Activated CD8-positive, alpha-beta T cell treated with anti-CD3 and anti-CD28 coated beads, Interleukin-2, amount 10 ng/mL, durations not matched to agents 7 days and 5 days (primary cell): Measurements from ENCODE around the gene TFDP2. TPM values are rescaled to one million over a fixed set of nuclear protein-coding genes. Genes with fewer than 3 reads are reported as not detected.

Source experiments
- ATAC-seq: fragments of 150-1000 bp; cut with Tn5 transposase; one replicate; pipeline ENCODE4 v1.10.0; 2021; ENCODE audit warnings: moderate library complexity
- CTCF ChIA-PET: fragments of 350-600 bp; sonication (Branson Sonifier 250); formaldehyde crosslinking; loops from one replicate; lab custom pipeline; 2021; ENCODE audit warnings: antibody characterized with exemption; lab: Charles Lee
- POLR2A ChIA-PET: fragments of 350-600 bp; sonication (Branson Sonifier 250); formaldehyde crosslinking; loops from one replicate; lab custom pipeline; 2021; ENCODE audit warnings: antibody characterized with exemption; lab: Charles Lee
- DNase-seq: peaks from one replicate; pipeline ENCODE4 v3.0.0-alpha.2; 2020
- H3K27ac Mint-ChIP-seq: one replicate; pipeline ENCODE4 v1.8.0; 2021; ENCODE audit warnings: mild to moderate bottlenecking, mixed read lengths
- H3K27me3 Mint-ChIP-seq: one replicate; pipeline ENCODE4 v1.8.0; 2021; ENCODE audit warnings: low read depth, mixed read lengths
- H3K36me3 Mint-ChIP-seq: one replicate; pipeline ENCODE4 v1.8.0; 2021; ENCODE audit warnings: low read depth, mixed read lengths
- H3K4me1 Mint-ChIP-seq: one replicate; pipeline ENCODE4 v1.8.0; 2021; ENCODE audit warnings: low read depth, mixed read lengths
- H3K4me3 Mint-ChIP-seq: one replicate; pipeline ENCODE4 v1.8.0; 2021; ENCODE audit warnings: mild to moderate bottlenecking, mixed read lengths
- H3K9me3 Mint-ChIP-seq: one replicate; pipeline ENCODE4 v1.8.0; 2022; ENCODE audit warnings: mixed read lengths; ENCODE audit not compliant: insufficient read depth
- total RNA-seq, 2 experiments: library from RNA; stranded (reverse); gene quantifications; one replicate each; pipeline ENCODE4 v1.2.3, GENCODE V29; 2021

TFDP2 gene
- total RNA-seq, 2 experiments from 2014 or later = 23.0 to 26.3 TPM

DNA sequence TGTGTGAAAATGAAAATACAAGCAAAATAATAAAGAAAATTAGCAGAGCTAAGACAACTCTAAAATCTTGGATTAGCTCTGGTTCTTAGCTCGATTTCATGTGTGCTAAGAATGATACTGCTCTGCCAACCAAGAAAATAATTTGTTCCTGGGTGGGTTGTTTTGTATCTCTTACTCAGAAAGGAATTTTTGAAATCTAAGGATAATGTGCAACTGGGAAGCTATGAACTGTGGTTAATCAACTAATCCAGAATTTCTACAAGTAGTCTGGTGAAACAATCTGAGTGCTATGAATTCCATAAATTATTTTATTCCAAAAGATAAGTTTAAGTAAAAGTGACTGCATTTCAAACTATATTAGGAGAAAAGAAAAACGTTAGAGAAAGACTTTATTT, 92.0 kb downstream of the TFDP2 start:
- H3K4me1 Mint-ChIP-seq = peaks cover 6% of the 10 kb centered on the region
- CTCF ChIA-PET = interaction anchor here (1.3 kb wide), 2 partner anchors 9 to 225 kb away, joined by 3 read pairs; no protein-coding TSS in a partner anchor
- POLR2A ChIA-PET = no interaction called here
- H3K9me3 Mint-ChIP-seq = peaks cover 8% of the 10 kb centered on the region
- ATAC-seq = no peak
- H3K36me3 Mint-ChIP-seq = peaks cover 7% of the 10 kb centered on the region
- no peak overlapping the region for H3K4me3 Mint-ChIP-seq
- H3K27ac Mint-ChIP-seq = no peak overlapping the region
- no peak for DNase-seq
- no peaks in the 10 kb centered on the region for H3K27me3 Mint-ChIP-seq

DNA sequence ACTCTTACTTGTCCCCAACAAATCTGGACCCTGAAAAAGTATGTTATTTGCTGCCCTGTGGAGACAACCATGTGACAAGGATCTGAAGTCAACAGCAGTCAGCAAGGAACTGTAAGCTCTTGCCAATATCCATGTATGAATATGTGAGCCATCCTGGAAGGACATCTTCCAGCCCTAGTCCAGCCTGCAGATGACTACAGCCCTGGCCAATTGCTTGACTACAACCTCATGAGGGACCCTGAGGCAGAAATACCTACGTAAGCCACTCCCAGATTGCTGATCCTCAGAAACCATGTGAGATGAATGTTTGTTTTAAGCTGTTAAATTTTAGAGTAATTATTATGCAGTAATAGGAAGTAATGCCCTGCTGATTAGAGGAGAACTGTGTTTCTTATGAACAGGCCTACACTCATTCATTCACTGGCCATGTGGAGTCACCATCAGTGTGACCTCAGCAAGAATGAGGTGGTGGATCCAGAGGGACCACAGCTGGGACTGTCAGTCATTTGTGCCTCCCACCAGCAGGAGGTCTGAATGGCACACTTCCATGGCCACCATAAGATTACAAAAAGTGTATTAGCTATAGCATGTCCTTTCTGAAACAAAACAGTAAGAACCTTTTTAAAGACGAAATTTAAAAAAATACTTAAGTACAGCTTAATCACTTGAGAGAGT, 92.6 kb downstream of the TFDP2 start:
- CTCF ChIA-PET = interaction anchor here (1.3 kb wide), 2 partner anchors 9 to 225 kb away, joined by 3 read pairs; no protein-coding TSS in a partner anchor
- peaks cover 7% of the 10 kb centered on the region for H3K36me3 Mint-ChIP-seq
- no peak overlapping the region for H3K27ac Mint-ChIP-seq
- H3K27me3 Mint-ChIP-seq = no peaks in the 10 kb centered on the region
- H3K4me1 Mint-ChIP-seq = peaks cover 6% of the 10 kb centered on the region
- POLR2A ChIA-PET = no interaction called here
- ATAC-seq = no peak
- no peak for DNase-seq
- H3K4me3 Mint-ChIP-seq = no peak overlapping the region
- H3K9me3 Mint-ChIP-seq = peaks cover 8% of the 10 kb centered on the region

DNA sequence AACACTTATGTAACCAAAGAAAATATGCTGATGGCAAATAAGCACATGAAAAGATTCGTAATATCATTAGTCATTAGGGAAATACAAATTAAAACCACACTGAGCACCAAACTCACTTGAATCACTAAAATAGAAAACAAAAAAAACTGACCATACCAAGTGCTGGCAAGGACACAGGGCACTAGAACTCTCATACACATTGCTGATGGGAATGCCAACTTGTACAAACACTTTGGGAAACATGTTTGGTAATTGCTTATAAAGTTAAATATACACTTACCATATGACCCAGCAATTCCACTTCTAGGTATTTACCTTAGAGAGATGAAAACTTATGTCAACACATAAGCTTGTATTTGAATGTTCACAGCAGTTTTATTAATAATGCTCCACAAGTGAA, 95.5 kb downstream of the TFDP2 start:
- DNase-seq = no peak
- ATAC-seq = no peak
- no peak overlapping the region for H3K27ac Mint-ChIP-seq
- H3K9me3 Mint-ChIP-seq = peaks cover 8% of the 10 kb centered on the region
- POLR2A ChIA-PET = no interaction called here
- peaks cover 6% of the 10 kb centered on the region for H3K4me1 Mint-ChIP-seq
- peaks cover 7% of the 10 kb centered on the region for H3K36me3 Mint-ChIP-seq
- CTCF ChIA-PET = no interaction called here
- H3K27me3 Mint-ChIP-seq = no peaks in the 10 kb centered on the region
- H3K4me3 Mint-ChIP-seq = no peak overlapping the region

DNA sequence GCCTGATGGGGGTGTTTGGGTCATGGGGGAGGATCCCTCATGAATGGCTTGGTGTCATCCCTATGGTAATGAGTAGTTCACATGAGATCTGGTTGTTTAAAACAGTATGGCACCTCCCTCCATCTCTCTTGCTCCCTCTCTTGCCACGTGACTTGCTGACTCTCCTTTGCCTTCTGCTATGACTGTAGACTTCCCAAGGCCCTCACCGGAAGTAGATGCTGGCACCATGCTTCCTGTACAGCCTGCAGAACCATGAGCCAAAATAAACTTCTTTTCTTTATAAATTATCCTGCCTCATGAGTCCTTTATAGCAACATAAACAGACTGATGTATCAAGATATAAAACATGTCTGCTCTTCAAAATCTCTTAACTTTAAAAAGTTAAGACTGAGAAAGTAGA, 96.1 kb downstream of the TFDP2 start:
- no peak for ATAC-seq
- Mint-ChIP-seq H3K9me3 (peaks cover 8% of the 10 kb centered on the region), H3K4me1 (peaks cover 6% of the 10 kb centered on the region), H3K36me3 (peaks cover 7% of the 10 kb centered on the region), H3K27ac (no peak overlapping the region), H3K27me3 (no peaks in the 10 kb centered on the region), H3K4me3 (no peak overlapping the region)
- ChIA-PET CTCF (no interaction called here), POLR2A (no interaction called here)
- DNase-seq = no peak

DNA sequence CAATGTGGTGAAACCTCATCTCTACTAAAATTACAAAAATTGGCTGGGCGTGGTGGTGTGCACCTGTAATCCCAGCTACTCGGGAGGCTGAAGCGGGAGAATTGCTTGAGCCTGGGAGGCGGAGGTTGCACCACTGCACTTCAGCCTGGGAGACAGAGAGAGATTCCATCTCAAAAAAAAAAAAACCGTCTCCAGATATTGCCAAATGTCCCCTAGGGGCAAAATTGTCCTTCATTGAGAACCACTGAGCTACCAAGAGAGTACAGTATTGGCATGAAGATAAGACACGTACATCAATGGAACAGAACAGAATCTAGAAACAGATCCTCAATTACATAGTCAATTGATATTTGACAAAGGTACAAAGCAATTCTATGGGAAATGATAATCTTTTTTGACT, 98.0 kb downstream of the TFDP2 start:
- H3K4me1 Mint-ChIP-seq = peaks cover 6% of the 10 kb centered on the region
- DNase-seq = no peak
- CTCF ChIA-PET = no interaction called here
- POLR2A ChIA-PET = no interaction called here
- no peak overlapping the region for H3K27ac Mint-ChIP-seq
- H3K9me3 Mint-ChIP-seq = peaks cover 8% of the 10 kb centered on the region
- H3K36me3 Mint-ChIP-seq = peaks cover 7% of the 10 kb centered on the region
- no peaks in the 10 kb centered on the region for H3K27me3 Mint-ChIP-seq
- ATAC-seq = no peak
- no peak overlapping the region for H3K4me3 Mint-ChIP-seq

DNA sequence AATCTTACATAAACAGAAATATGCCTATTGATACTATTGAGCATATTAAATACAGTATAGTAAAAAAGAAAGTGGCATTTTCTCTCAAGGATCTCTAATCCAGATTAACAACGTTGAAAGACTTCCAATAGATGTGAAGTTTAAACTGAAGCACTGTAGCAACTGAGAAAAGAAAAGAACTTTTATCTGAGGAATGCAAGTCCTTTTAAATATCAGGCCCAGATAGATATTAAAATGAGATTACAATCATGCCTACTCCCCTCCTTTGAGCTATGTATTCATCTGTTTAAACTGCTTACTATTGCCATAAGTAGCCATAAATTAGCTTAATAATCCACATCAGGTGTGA, 102.3 kb downstream of the TFDP2 start:
- Mint-ChIP-seq H3K9me3 (no peaks in the 10 kb centered on the region), H3K4me1 (no peaks in the 10 kb centered on the region), H3K36me3 (no peaks in the 10 kb centered on the region), H3K27ac (no peak overlapping the region), H3K27me3 (no peaks in the 10 kb centered on the region), H3K4me3 (no peak overlapping the region)
- ChIA-PET POLR2A (no interaction called here), CTCF (no interaction called here)
- DNase-seq (no peak), ATAC-seq (no peak)

DNA sequence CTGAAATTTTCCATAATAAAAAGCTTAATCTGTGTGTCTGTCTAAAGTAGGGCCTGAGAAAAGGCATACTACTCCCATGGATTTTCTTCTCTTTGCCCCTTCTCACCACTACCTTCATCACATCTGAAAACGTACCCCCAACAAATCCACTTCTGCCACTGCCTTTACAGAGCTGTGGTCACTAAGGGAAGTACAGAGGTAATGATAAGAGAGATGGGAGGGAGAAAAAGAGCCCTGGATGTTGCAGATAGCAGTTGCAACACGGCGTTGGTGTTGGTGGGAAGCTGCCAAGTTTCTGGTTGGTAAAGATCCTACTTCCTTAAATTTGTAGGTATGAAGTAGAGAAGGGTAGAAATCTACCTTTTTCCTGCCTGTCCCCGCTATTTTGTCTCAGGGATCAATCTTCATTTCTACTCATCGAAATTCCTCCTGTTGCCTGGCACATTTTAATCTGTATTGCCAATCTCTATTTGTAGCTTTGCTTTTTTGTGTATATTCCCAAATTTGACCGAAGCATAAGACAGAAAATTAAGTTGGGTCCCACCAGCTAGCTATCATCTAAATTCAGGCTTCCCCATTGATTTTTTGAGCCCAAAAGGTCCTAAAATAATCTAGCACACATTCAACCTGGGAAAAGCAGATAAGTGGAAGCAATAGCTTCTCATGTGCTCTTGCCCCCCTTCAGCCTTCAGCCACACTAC, 102.9 kb downstream of the TFDP2 start:
- CTCF ChIA-PET = no interaction called here
- DNase-seq (no peak), ATAC-seq (no peak)
- no peaks in the 10 kb centered on the region for H3K27me3 Mint-ChIP-seq
- no peaks in the 10 kb centered on the region for H3K9me3 Mint-ChIP-seq
- H3K36me3 Mint-ChIP-seq = no peaks in the 10 kb centered on the region
- no peak overlapping the region for H3K4me3 Mint-ChIP-seq
- no peaks in the 10 kb centered on the region for H3K4me1 Mint-ChIP-seq
- POLR2A ChIA-PET = no interaction called here
- no peak overlapping the region for H3K27ac Mint-ChIP-seq

DNA sequence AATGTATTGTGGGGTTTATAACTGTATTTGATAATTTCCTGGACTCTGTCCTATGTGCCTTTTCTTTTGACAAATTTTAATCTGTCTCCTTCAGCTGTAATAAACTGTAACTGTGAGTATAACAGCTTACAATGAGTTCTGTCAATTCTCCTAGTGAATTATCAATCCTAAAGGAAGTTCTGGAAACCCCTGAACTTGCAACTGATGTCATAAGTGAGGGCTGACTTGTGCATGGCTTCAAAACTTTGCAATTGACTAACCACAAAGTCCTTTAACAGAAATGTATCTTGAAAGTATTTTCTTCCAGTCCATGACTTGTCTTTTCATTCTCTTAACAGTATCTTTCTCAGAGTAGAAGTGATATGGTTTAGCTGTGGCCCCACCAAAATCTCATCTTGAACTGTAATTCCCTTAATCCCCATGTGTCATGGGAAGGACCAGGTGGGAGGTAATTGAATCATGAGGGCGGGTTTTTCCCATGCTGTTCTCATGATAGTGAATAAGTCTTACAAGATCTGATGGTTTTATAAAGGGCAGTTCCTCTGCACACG, 108.3 kb downstream of the TFDP2 start:
- H3K9me3 Mint-ChIP-seq = no peaks in the 10 kb centered on the region
- ATAC-seq = no peak
- H3K4me3 Mint-ChIP-seq = no peak overlapping the region
- no peaks in the 10 kb centered on the region for H3K36me3 Mint-ChIP-seq
- no peaks in the 10 kb centered on the region for H3K27me3 Mint-ChIP-seq
- ChIA-PET CTCF (interaction anchor here (1.4 kb wide), 1 partner anchor 19 kb away, joined by 3 read pairs; no protein-coding TSS in a partner anchor), POLR2A (no interaction called here)
- no peaks in the 10 kb centered on the region for H3K4me1 Mint-ChIP-seq
- H3K27ac Mint-ChIP-seq = no peak overlapping the region
- no peak for DNase-seq

DNA sequence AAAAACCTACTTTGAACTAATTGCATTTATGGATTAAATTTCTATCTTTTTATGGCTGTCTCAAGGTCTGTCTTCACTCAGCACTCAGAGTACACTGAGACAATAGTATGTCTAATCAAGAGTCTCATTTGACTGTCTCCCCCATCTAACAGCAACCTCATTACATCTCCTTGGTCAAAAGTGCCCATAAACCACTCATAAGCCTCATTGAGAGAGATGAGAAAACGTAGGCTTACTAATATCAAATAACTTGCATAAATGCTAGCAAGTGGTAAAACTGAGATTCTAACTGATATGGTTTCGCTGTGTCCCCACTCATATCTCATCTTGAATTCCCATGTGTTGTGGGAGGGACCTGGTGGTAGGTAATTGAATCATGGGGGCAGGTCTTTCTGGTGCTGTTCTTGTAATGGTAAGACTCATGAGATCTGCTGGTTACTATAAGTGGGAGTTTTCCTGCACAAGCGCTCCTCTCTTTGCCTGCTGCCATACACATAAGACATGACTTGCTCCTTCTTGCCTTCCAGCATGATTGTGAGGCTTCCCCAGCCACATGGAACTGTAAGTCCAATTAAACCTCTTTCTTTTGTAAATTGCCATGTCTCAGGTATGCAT, 113.9 kb downstream of the TFDP2 start:
- DNase-seq (no peak), ATAC-seq (no peak)
- Mint-ChIP-seq H3K36me3 (no peaks in the 10 kb centered on the region), H3K4me3 (no peak overlapping the region), H3K4me1 (no peaks in the 10 kb centered on the region), H3K9me3 (no peaks in the 10 kb centered on the region), H3K27me3 (no peaks in the 10 kb centered on the region), H3K27ac (no peak overlapping the region)
- ChIA-PET CTCF (no interaction called here), POLR2A (no interaction called here)

DNA sequence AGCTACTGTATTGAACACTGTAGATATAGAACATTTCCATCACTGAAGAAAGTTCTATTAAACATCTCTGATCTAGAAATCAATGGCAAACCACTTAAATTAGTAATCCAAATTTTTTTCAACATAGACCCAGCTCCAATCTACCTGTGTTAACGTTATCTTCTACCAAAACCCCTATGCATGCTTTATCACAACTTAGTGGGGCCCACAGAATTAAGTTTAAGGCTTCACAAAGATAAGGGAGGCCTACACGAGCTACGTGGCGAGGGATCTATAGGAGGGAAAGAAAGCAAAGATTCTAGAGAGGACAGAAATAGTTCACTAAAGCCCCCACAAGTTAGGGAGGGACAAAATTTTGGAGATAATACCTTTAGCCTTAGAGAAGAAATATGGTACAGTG, 116.1 kb downstream of the TFDP2 start:
- no peak for DNase-seq
- ChIA-PET POLR2A (no interaction called here), CTCF (interaction anchor here (1.5 kb wide), 1 partner anchor 11 kb away, joined by 4 read pairs; no protein-coding TSS in a partner anchor)
- peaks cover 3% of the 10 kb centered on the region for H3K36me3 Mint-ChIP-seq
- ATAC-seq = no peak
- H3K27ac Mint-ChIP-seq = no peak overlapping the region
- H3K4me3 Mint-ChIP-seq = no peak overlapping the region
- H3K27me3 Mint-ChIP-seq = no peaks in the 10 kb centered on the region
- no peaks in the 10 kb centered on the region for H3K9me3 Mint-ChIP-seq
- peaks cover 6% of the 10 kb centered on the region for H3K4me1 Mint-ChIP-seq

DNA sequence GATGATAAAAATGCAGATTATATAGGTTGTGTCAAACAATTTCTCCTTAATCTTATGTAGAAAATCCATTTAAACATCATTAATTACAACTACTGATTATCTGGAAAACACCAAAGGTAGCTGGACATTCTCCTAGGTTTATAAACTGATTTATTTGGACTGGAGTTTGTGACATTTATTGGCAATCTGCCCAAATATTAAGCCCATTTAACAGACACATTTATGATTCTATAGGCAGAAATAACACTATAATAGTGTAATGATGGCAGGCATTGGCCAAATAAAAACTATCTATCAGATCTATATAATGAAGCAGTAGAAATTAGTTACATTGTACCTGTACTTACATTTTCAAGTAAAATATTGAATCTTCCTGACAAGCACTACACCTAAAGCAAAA, 117.8 kb downstream of the TFDP2 start:
- ChIA-PET CTCF (no interaction called here), POLR2A (no interaction called here)
- H3K9me3 Mint-ChIP-seq = no peaks in the 10 kb centered on the region
- no peak overlapping the region for H3K27ac Mint-ChIP-seq
- peaks cover 12% of the 10 kb centered on the region for H3K4me1 Mint-ChIP-seq
- peaks cover 4% of the 10 kb centered on the region for H3K36me3 Mint-ChIP-seq
- DNase-seq (no peak), ATAC-seq (no peak)
- no peaks in the 10 kb centered on the region for H3K27me3 Mint-ChIP-seq
- no peak overlapping the region for H3K4me3 Mint-ChIP-seq

DNA sequence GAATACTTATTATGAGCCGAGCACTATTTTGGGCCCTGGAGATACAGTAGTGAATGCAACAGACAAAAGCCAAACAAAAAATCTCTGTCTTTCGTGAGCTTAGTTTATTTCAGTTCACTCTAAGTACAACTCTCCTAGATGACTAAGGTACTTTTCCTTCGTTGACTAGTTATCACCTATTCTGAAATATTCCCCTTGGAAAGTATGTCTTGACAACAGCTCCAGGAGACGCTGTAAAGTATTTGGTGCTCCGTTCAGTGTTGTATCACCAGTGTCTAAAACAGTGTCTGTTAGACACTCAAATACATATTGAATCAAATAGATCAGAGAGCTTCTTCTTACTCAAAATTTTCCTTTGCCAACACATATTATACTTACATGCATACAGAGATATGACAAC, 119.6 kb downstream of the TFDP2 start:
- no peak overlapping the region for H3K4me3 Mint-ChIP-seq
- no peak for ATAC-seq
- H3K9me3 Mint-ChIP-seq = no peaks in the 10 kb centered on the region
- ChIA-PET POLR2A (no interaction called here), CTCF (interaction anchor here (1.1 kb wide), 1 partner anchor 144 kb away, joined by 3 read pairs; no protein-coding TSS in a partner anchor)
- H3K4me1 Mint-ChIP-seq = peaks cover 17% of the 10 kb centered on the region
- no peaks in the 10 kb centered on the region for H3K27me3 Mint-ChIP-seq
- no peak overlapping the region for H3K27ac Mint-ChIP-seq
- peaks cover 4% of the 10 kb centered on the region for H3K36me3 Mint-ChIP-seq
- no peak for DNase-seq
